Measurements from ENCODE around the gene ZNF778. TPM values are rescaled to one million over a fixed set of nuclear protein-coding genes. Genes with fewer than 3 reads are reported as not detected.

Gene ZNF778
- total RNA-seq, 2 donors from 2014 or later = 13.0 to 16.3 TPM

GRCh38 chr16:89277049-89277448 is 59.5 kb downstream of the ZNF778 start:
- Histone ChIP-seq H3K4me1 (ENCODE audit: control insufficient read depth, insufficient read depth, low read length) (no peaks in the 10 kb centered on the region), H3K4me3 (ENCODE audit: low read length) (no peak overlapping the region), H3K27ac (ENCODE audit: low read depth, low read length) (no peak overlapping the region), H3K27me3 (ENCODE audit: control insufficient read depth, insufficient read depth, low read length, poor library complexity, severe bottlenecking) (no peaks in the 10 kb centered on the region), H3K9me3 (ENCODE audit: control insufficient read depth, low read length) (no peaks in the 10 kb centered on the region), H3K9ac (ENCODE audit: extremely low read depth, low read length, poor library complexity, severe bottlenecking) (no peak overlapping the region), H3K36me3 (ENCODE audit: control insufficient read depth, insufficient read depth, low read length) (peaks cover 37% of the 10 kb centered on the region)
- Mint-ChIP-seq H3K9me3 (no peaks in the 10 kb centered on the region), H3K4me1 (no peaks in the 10 kb centered on the region), H3K36me3 (ENCODE audit: low read depth) (peaks cover 47% of the 10 kb centered on the region), H3K4me3 (no peak overlapping the region), H3K27ac (peak overlapping the region; percentile 69), H3K27me3 (ENCODE audit: insufficient read depth) (no peaks in the 10 kb centered on the region)
- TF ChIP-seq CTCF (conservative IDR thresholded peaks at IDR 0.05) = no peak
- WGBS, 2 experiments (ENCODE audit: insufficient coverage in 1 of 2, insufficient read length in 1 of 2) = 94 to 97% methylated on average over 6 to 9 of the region's 9 CpGs
- no peak for DNase-seq

GRCh38 chr16:89277641-89278341 is 60.3 kb downstream of the ZNF778 start:
- Mint-ChIP-seq H3K4me1 (no peaks in the 10 kb centered on the region), H3K4me3 (no peak overlapping the region), H3K36me3 (ENCODE audit: low read depth) (peaks cover 42% of the 10 kb centered on the region), H3K9me3 (no peaks in the 10 kb centered on the region), H3K27me3 (ENCODE audit: insufficient read depth) (no peaks in the 10 kb centered on the region), H3K27ac (no peak overlapping the region)
- no peaks in the 10 kb centered on the region for H3K4me1 ChIP-seq (ENCODE audit: control insufficient read depth, insufficient read depth, low read length)
- peaks cover 32% of the 10 kb centered on the region for H3K36me3 ChIP-seq (ENCODE audit: control insufficient read depth, insufficient read depth, low read length)
- WGBS, 2 experiments (ENCODE audit: insufficient coverage in 1 of 2, insufficient read length in 1 of 2) = 92 to 93% methylated on average over 17 to 33 of the region's 33 CpGs
- no peak overlapping the region for H3K9ac ChIP-seq (ENCODE audit: extremely low read depth, low read length, poor library complexity, severe bottlenecking)
- no peaks in the 10 kb centered on the region for H3K9me3 ChIP-seq (ENCODE audit: control insufficient read depth, low read length)
- no peak overlapping the region for H3K4me3 ChIP-seq (ENCODE audit: low read length)
- H3K27me3 ChIP-seq (ENCODE audit: control insufficient read depth, insufficient read depth, low read length, poor library complexity, severe bottlenecking) = no peaks in the 10 kb centered on the region
- peak overlapping the region; percentile 24 for H3K27ac ChIP-seq (ENCODE audit: low read depth, low read length)
- no peak for DNase-seq
- no peak for TF ChIP-seq CTCF (conservative IDR thresholded peaks at IDR 0.05)

- Histone ChIP-seq H3K36me3 (ENCODE audit: control insufficient read depth, insufficient read depth, low read length) (peaks cover 34% of the 10 kb centered on the region), H3K9ac (ENCODE audit: extremely low read depth, low read length, poor library complexity, severe bottlenecking) (no peak overlapping the region), H3K27me3 (ENCODE audit: control insufficient read depth, insufficient read depth, low read length, poor library complexity, severe bottlenecking) (no peaks in the 10 kb centered on the region), H3K4me1 (ENCODE audit: control insufficient read depth, insufficient read depth, low read length) (no peaks in the 10 kb centered on the region), H3K9me3 (ENCODE audit: control insufficient read depth, low read length) (no peaks in the 10 kb centered on the region), H3K27ac (ENCODE audit: low read depth, low read length) (no peak overlapping the region), H3K4me3 (ENCODE audit: low read length) (no peak overlapping the region)
- Mint-ChIP-seq H3K27ac (no peak overlapping the region), H3K9me3 (no peaks in the 10 kb centered on the region), H3K36me3 (ENCODE audit: low read depth) (peaks cover 33% of the 10 kb centered on the region), H3K27me3 (ENCODE audit: insufficient read depth) (no peaks in the 10 kb centered on the region), H3K4me1 (no peaks in the 10 kb centered on the region), H3K4me3 (no peak overlapping the region)
- TF ChIP-seq CTCF (conservative IDR thresholded peaks at IDR 0.05) = no peak
- WGBS, 2 experiments (ENCODE audit: insufficient coverage in 1 of 2, insufficient read length in 1 of 2) = 96% methylated on average over 25 to 35 of the region's 36 CpGs
- no peak for DNase-seq
Measured at GRCh38 chr16:89278441-89279240, 61.1 kb downstream of the ZNF778 start.
